ENCODE data around the gene LIMS2. TPM values are rescaled to one million over a fixed set of nuclear protein-coding genes. Genes with fewer than 3 reads are reported as not detected.

Gene LIMS2
- total and polyA plus RNA-seq, 2 of the 8 experiments (the other 6 are each of a cell fraction or from before 2014, with no cell fraction given) = 3.3 to 4.8 TPM

GRCh38 chr2:127630096-127630863 is 45.0 kb downstream of the LIMS2 start:
- Histone ChIP-seq H2BK120ac (replicated peaks; ENCODE audit: low read depth, low read length) (no peak overlapping the region), H3K9ac (replicated peaks in 1 of 4; ENCODE audit: extremely low read depth in 1 of 4, low read depth in 3 of 4, low read length in 3 of 4) (no peak overlapping the region), H3K27ac (ENCODE audit: low read depth, low read length) (no peak overlapping the region), H3K18ac (ENCODE audit: extremely low read depth, low read length) (no peak overlapping the region), H3K4me2 (ENCODE audit: insufficient read depth in 1 of 2, low read depth in 2 of 2, low read length in 2 of 2) (no peak overlapping the region), H2BK5ac (ENCODE audit: low read depth, low read length) (no peak overlapping the region), H3K79me1 (ENCODE audit: low read depth, low read length) (no peaks in the 10 kb centered on the region), H3K4me1 (replicated peaks in 1 of 4; ENCODE audit: control insufficient read depth in 3 of 4, insufficient read depth in 4 of 4, low read length in 3 of 4) (no peaks in the 10 kb centered on the region), H3K14ac (ENCODE audit: insufficient read length) (no peak overlapping the region), H3K23me2 (ENCODE audit: low read depth, low read length) (no peaks in the 10 kb centered on the region), H4K8ac (ENCODE audit: extremely low read depth, insufficient read depth, low read length) (no peak overlapping the region), H3K4ac (replicated peaks; ENCODE audit: insufficient read length, low read depth, low read length) (no peak overlapping the region), H3K36me3 (ENCODE audit: control insufficient read depth in 2 of 4, insufficient read depth in 4 of 4, low read length in 3 of 4) (no peaks in the 10 kb centered on the region), H3K27me3 (replicated peaks in 1 of 4; ENCODE audit: control insufficient read depth in 3 of 4, extremely low read depth in 1 of 4, insufficient read depth in 3 of 4, low read length in 3 of 4) (no peaks in the 10 kb centered on the region), H3K9me3 (ENCODE audit: insufficient read depth in 2 of 2, low read depth in 1 of 2, low read length in 1 of 2) (no peaks in the 10 kb centered on the region), H3K79me2 (ENCODE audit: control insufficient read depth in 1 of 2, insufficient read depth in 2 of 2, low read length in 2 of 2) (no peaks in the 10 kb centered on the region), H4K91ac (replicated peaks; ENCODE audit: insufficient read length, low read length) (no peak overlapping the region), H2AK5ac (ENCODE audit: low read depth, low read length) (no peak overlapping the region), H3K56ac (replicated peaks; ENCODE audit: insufficient read length, low read depth, low read length) (no peak overlapping the region), H2BK12ac (ENCODE audit: low read depth, low read length) (no peak overlapping the region), H3K4me3 (ENCODE audit: extremely low read depth in 1 of 4, insufficient read depth in 2 of 4, low read depth in 3 of 4, low read length in 4 of 4) (no peak overlapping the region), H4K5ac (ENCODE audit: insufficient read length, low read depth, low read length) (no peak overlapping the region), H3K23ac (ENCODE audit: insufficient read length) (no peak overlapping the region), H2AFZ (ENCODE audit: low read length) (no peak overlapping the region), H2BK15ac (ENCODE audit: low read length) (no peak overlapping the region), H2BK20ac (ENCODE audit: low read length) (no peak overlapping the region), H4K20me1 (replicated peaks in 1 of 2; ENCODE audit: control insufficient read depth in 1 of 2, insufficient read depth in 2 of 2, low read length in 2 of 2) (no peaks in the 10 kb centered on the region)
- FAIRE-seq (no peak), DNase-seq (ENCODE audit: low read depth in 1 of 2, low spot score in 2 of 2) (no peak)
- TF ChIP-seq KDM4A (IDR thresholded peaks at IDR 0.05; ENCODE audit: low read depth, low read length, severe bottlenecking) = no peak
- TF ChIP-seq SRF (IDR thresholded peaks at IDR 0.05; ENCODE audit: low read depth, low read length) = no peak
- TF ChIP-seq POLR2AphosphoS5 (IDR thresholded peaks at IDR 0.05; ENCODE audit: low read depth, low read length) = no peak
- TF ChIP-seq RFX5 (IDR thresholded peaks at IDR 0.05; ENCODE audit: borderline replicate concordance, low read depth, low read length) = no peak
- TF ChIP-seq RAD21 (IDR thresholded peaks at IDR 0.05 in 1 of 2, conservative IDR thresholded peaks at IDR 0.05 in 1 of 2; ENCODE audit: low read depth in 2 of 2, low read length in 2 of 2) = no peak
- TF ChIP-seq PHF8 (conservative IDR thresholded peaks at IDR 0.05; ENCODE audit: low read depth, low read length) = no peak
- no peak for TF ChIP-seq EP300 (IDR thresholded peaks at IDR 0.05; ENCODE audit: borderline replicate concordance in 1 of 2, low read depth in 2 of 2, low read length in 2 of 2)
- TF ChIP-seq CHD1 (IDR thresholded peaks at IDR 0.05; ENCODE audit: low read depth, low read length) = no peak
- TF ChIP-seq NANOG (IDR thresholded peaks at IDR 0.05; ENCODE audit: insufficient read depth, low read depth, low read length, poor library complexity, severe bottlenecking) = no peak
- ChIA-PET POLR2A (ENCODE audit: partially characterized antibody) (no interaction called here), CTCF (ENCODE audit: partially characterized antibody) (interaction anchor here (0.6 to 6.4 kb wide), 6 partner anchors 10 to 39 kb away, joined by 3 to 50 read pairs (median 6); no protein-coding TSS in a partner anchor)
- WGBS, 2 experiments (ENCODE audit: extremely low coverage in 1 of 2, insufficient coverage in 1 of 2, insufficient read length in 1 of 2, insufficient replicate concordance in 2 of 2, low coverage in 1 of 2, low lambda C conversion rate in 2 of 2, missing lambda C conversion rate in 1 of 2) = 89% methylated on average over 8 of the region's 10 CpGs; no CpG with 5 or more reads in 1 of the 2 experiments
